K562 (cell line): Measurements from ENCODE around the gene PHETA1. TPM values are rescaled to one million over a fixed set of nuclear protein-coding genes. Genes with fewer than 3 reads are reported as not detected.

Source experiments
- ATAC-seq: fragments of 200-7000 bp; cut with Tn5 transposase; 3 replicates; pipeline ENCODE4 v1.9.1; 2020; ENCODE audit warnings: moderate library complexity
- BruUV-seq: library from RNA; stranded (reverse); fragments of 400-500 nt; replicated peaks from 2 replicates; lab custom pipeline; 2021; lab: Mats Ljungman, UMichigan
- CTCF ChIA-PET: fragments of 300-600 bp; formaldehyde crosslinking; extraction: SDS; loops from one replicate; lab custom pipeline; 2021; ENCODE audit warnings: low intra/inter-chr PET ratio; lab: Yijun Ruan, JAX
- POLR2A ChIA-PET: fragments of 300-600, 350-650 bp; sonication (Branson Sonifier 250); formaldehyde crosslinking; extraction: SDS; loops from one replicate; lab custom pipeline; 2021; ENCODE audit warnings: antibody characterized with exemption, inconsistent platforms; lab: Yijun Ruan, JAX
- DNase-seq, 4 experiments: peaks; one replicate each; pipeline versions ENCODE4 v3.0.0 to v3.0.0-alpha.2; 2011 to 2018; ENCODE audit warnings: low spot score in 3 of 4, mixed read lengths in 3 of 4; ENCODE audit errors: extremely low read depth in 1 of 4
- FAIRE-seq: peaks from 2 replicates; lab custom pipeline; 2011; peaks lifted over from hg19 to GRCh38; lab: Jason Lieb, UNC
- H2AFZ ChIP-seq: 2 replicates; pipeline ENCODE4 v1.6.0; 2011; ENCODE audit warnings: low read depth, low read length, control low read depth, inconsistent platforms
- H3K27ac ChIP-seq: fragments of 200-600 bp; 3 replicates; pipeline ENCODE4 v1.8.0; 2011; ENCODE audit warnings: low read depth, mild to moderate bottlenecking, control low read depth, inconsistent platforms, low read length, moderate library complexity, mixed read lengths; ENCODE audit errors: extremely low read depth
- H3K27me3 ChIP-seq, 2 experiments: fragments of 300-600 bp in 1 of 2; 2 replicates in 1 of 2; 3 replicates in 1 of 2; pipeline versions ENCODE4 v1.6.0 to v1.8.0; 2011; ENCODE audit warnings: inconsistent platforms in 2 of 2, low read length in 2 of 2, mild to moderate bottlenecking in 1 of 2, mixed read lengths in 1 of 2, moderate library complexity in 1 of 2; ENCODE audit not compliant: control insufficient read depth in 2 of 2, insufficient read depth in 2 of 2
- H3K36me3 ChIP-seq: fragments of 300-600 bp; 3 replicates; pipeline ENCODE4 v1.8.0; 2011; ENCODE audit warnings: mild to moderate bottlenecking, low read length, inconsistent platforms; ENCODE audit not compliant: control insufficient read depth, insufficient read depth
- H3K4me1 ChIP-seq, 2 experiments: fragments of 200-600 bp in 1 of 2; replicated peaks in 1 of 2; 2 replicates in 1 of 2; 3 replicates in 1 of 2; pipeline versions ENCODE4 v1.5.1 to v1.8.0; 2011; ENCODE audit warnings: inconsistent platforms in 2 of 2, low read length in 2 of 2, mild to moderate bottlenecking in 1 of 2, mixed read lengths in 1 of 2, moderate library complexity in 1 of 2; ENCODE audit not compliant: control insufficient read depth in 2 of 2, insufficient read depth in 2 of 2
- H3K4me2 ChIP-seq: 2 replicates; pipeline ENCODE4 v1.6.1; 2011; ENCODE audit warnings: low read length, control low read depth, inconsistent platforms, mixed read lengths; ENCODE audit not compliant: insufficient read depth
- H3K4me3 ChIP-seq: fragments of 200-600 bp; sonication (generic), shearing (Covaris generic); 2 replicates; pipeline ENCODE4 v1.5.1; 2016; ENCODE audit warnings: control low read depth, inconsistent platforms
- H3K79me2 ChIP-seq: fragments of 200-600 bp; 3 replicates; pipeline ENCODE4 v1.8.0; 2011; ENCODE audit warnings: low read length, inconsistent platforms; ENCODE audit not compliant: control insufficient read depth, insufficient read depth
- H3K9ac ChIP-seq, 2 experiments: 2 replicates each; pipeline versions ENCODE4 v1.6.0 to v1.6.1; 2011; ENCODE audit warnings: low read depth in 2 of 2, low read length in 2 of 2, control low read depth in 1 of 2, inconsistent platforms in 1 of 2, mild to moderate bottlenecking in 1 of 2, mixed read lengths in 1 of 2; ENCODE audit not compliant: insufficient read depth in 1 of 2
- H3K9me1 ChIP-seq: one replicate; pipeline ENCODE4 v1.6.0; 2011; ENCODE audit warnings: inconsistent platforms, mild to moderate bottlenecking, low read length, moderate library complexity; ENCODE audit not compliant: control insufficient read depth, insufficient read depth
- H3K9me3 ChIP-seq: replicated peaks from 2 replicates; pipeline ENCODE4 v1.5.1; 2011; ENCODE audit warnings: low read depth, low read length, inconsistent platforms; ENCODE audit not compliant: control insufficient read depth, insufficient read depth
- H4K20me1 ChIP-seq: replicated peaks from 2 replicates; pipeline ENCODE4 v1.6.1; 2011; ENCODE audit warnings: low read length, inconsistent platforms, mixed read lengths; ENCODE audit not compliant: control insufficient read depth, insufficient read depth
- BCOR ChIP-seq: fragments of 450-650 bp; IDR thresholded peaks from 2 replicates; pipeline ENCODE4 v1.6.1; 2016
- BHLHE40 ChIP-seq: IDR thresholded peaks from 2 replicates; pipeline ENCODE4 v1.6.1; 2011; ENCODE audit warnings: low read length, improper control_type of control experiment
- CHD2 ChIP-seq: IDR thresholded peaks from 2 replicates; pipeline ENCODE4 v1.6.1; 2011; ENCODE audit warnings: low read depth, low read length
- CHD4 ChIP-seq: fragments of 200-600 bp; sonication (generic); IDR thresholded peaks from 3 replicates; pipeline ENCODE4 v1.6.1; 2012; ENCODE audit warnings: low read depth, mild to moderate bottlenecking, mixed read lengths, low read length, inconsistent platforms; ENCODE audit not compliant: insufficient read depth, insufficient replicate concordance, poor library complexity, severe bottlenecking
- ELF1 ChIP-seq: fragments of 200-800 bp; sonication (Bioruptor generic); IDR thresholded peaks from 2 replicates; pipeline ENCODE4 v1.6.1; 2016; ENCODE audit warnings: missing genetic modification characterization, missing compliant biosample characterization
- EWSR1 ChIP-seq: fragments of 450-650 bp; IDR thresholded peaks from 2 replicates; pipeline ENCODE4 v1.6.1; 2018; ENCODE audit warnings: borderline replicate concordance, mild to moderate bottlenecking, low read depth, moderate library complexity; ENCODE audit not compliant: partially characterized antibody
- FOXJ2 ChIP-seq: fragments of 200-800 bp; sonication (Bioruptor generic); IDR thresholded peaks from 2 replicates; pipeline ENCODE4 v1.6.1; 2016; ENCODE audit warnings: missing genetic modification characterization, missing compliant biosample characterization
- FOXK2 ChIP-seq, 2 experiments: fragments of 450-650 bp; IDR thresholded peaks in 1 of 2; conservative IDR thresholded peaks in 1 of 2; 2 replicates each; pipeline ENCODE4 v1.6.1; 2016; ENCODE audit warnings: low read depth in 2 of 2, mild to moderate bottlenecking in 1 of 2
- HDAC1 ChIP-seq, 2 experiments: fragments of 450-650 bp; IDR thresholded peaks; 2 replicates each; pipeline ENCODE4 v1.6.1; 2016 to 2017; ENCODE audit warnings: inconsistent platforms in 1 of 2, mild to moderate bottlenecking in 1 of 2, moderate library complexity in 1 of 2
- KDM1A ChIP-seq, 2 experiments: fragments of 450-650 bp; IDR thresholded peaks; 2 replicates each; pipeline ENCODE4 v1.6.1; 2016; ENCODE audit warnings: mild to moderate bottlenecking in 2 of 2
- RBM25 ChIP-seq: fragments of 200-400 bp; formaldehyde crosslinking; IDR thresholded peaks from 2 replicates; pipeline ENCODE4 v1.6.1; 2018; ENCODE audit warnings: low read length, low read depth, moderate library complexity; ENCODE audit not compliant: severe bottlenecking
- RCOR1 ChIP-seq, 2 experiments: IDR thresholded peaks; 2 replicates each; pipeline ENCODE4 v1.6.1; 2012; ENCODE audit warnings: low read depth in 2 of 2, low read length in 2 of 2, borderline replicate concordance in 1 of 2, improper control_type of control experiment in 1 of 2
- TAF15 ChIP-seq: fragments of 200-400 bp; formaldehyde crosslinking; IDR thresholded peaks from 2 replicates; pipeline ENCODE4 v1.6.1; 2017; ENCODE audit warnings: mild to moderate bottlenecking, low read depth, low read length, moderate library complexity
- ZNF282 ChIP-seq: sonication (generic); formaldehyde crosslinking; IDR thresholded peaks from 2 replicates; pipeline ENCODE4 v1.8.1; 2023; ENCODE audit warnings: missing genetic modification reagents
- ZNF384 ChIP-seq: IDR thresholded peaks from 2 replicates; pipeline ENCODE4 v1.6.1; 2012; ENCODE audit warnings: low read depth, low read length, improper control_type of control experiment
- ZNF778 ChIP-seq: fragments of 450-650 bp; formaldehyde crosslinking; IDR thresholded peaks from 2 replicates; pipeline ENCODE4 v1.4.0; 2020; ENCODE audit warnings: mild to moderate bottlenecking, moderate library complexity
- WGBS: fragments of 100-300 bp; shearing (Covaris generic); methylation state at CpG from one replicate; pipeline ENCODE4 v1.1.6; 2016; ENCODE audit warnings: low coverage, mixed read lengths; ENCODE audit not compliant: insufficient coverage; ENCODE audit errors: missing lambda C conversion rate; 5-methylcytosine and 5-hydroxymethylcytosine counted together
- in situ Hi-C: fragments of 300-500 bp; cut with MboI; formaldehyde crosslinking; loops from 4 replicates; pipeline ENCODE4 v1.15.0; 2018; ENCODE audit warnings: inconsistent platforms, mixed read lengths
- intact Hi-C: fragments of 100-400 bp; cut with micrococcal nuclease; formaldehyde crosslinking; loops from 2 replicates; pipeline ENCODE4 v1.14.2; 2022
- polyA plus RNA-seq, 8 experiments: library from polyadenylated mRNA; depleted of rRNA in 4 of 8; stranded (reverse) in 5 of 8; unstranded in 3 of 8; fragments of >200 nt; fragmentation: Nextera tagmentation in 2 of 8; fragmentation: Illumina TruSeq in 1 of 8; extraction: Ambion mirVana in 2 of 8; extraction: Trizol in 1 of 8; gene quantifications; 2 replicates each; pipeline versions ENCODE4 v1.2.1 to v1.2.3, GENCODE V29; 2011 to 2014; ENCODE audit warnings: inconsistent platforms in 1 of 8, missing spikeins in 1 of 8
- total RNA-seq, 7 experiments: library from RNA; depleted of rRNA in 6 of 7; stranded (reverse); fragments of >200 nt in 6 of 7; fragmentation: Illumina TruSeq in 2 of 7; extraction: Trizol in 2 of 7; gene quantifications; 2 replicates each; pipeline versions ENCODE4 v1.2.1 to v1.2.3, GENCODE V29; 2011 to 2021; ENCODE audit warnings: low replicate concordance in 1 of 7
- TF ChIP-seq, protein P1 (sequence below): fragments of 450-650 bp; formaldehyde crosslinking; IDR thresholded peaks from 2 replicates; pipeline ENCODE4 v1.4.0; 2022; ENCODE audit warnings: missing genetic modification characterization

Gene PHETA1
- total and polyA plus RNA-seq, 9 of the 15 experiments (the other 6 are each of a cell fraction or from before 2014, with no cell fraction given): 0.03 to 12.4 (median 3.0) TPM

- Histone ChIP-seq H3K9ac (peak overlapping the region in 1 of 2 experiments; percentile 18; a peak in 1 of 4 replicates), H3K36me3 (no peaks in the 10 kb centered on the region), H3K27me3 (no peaks in the 10 kb centered on the region; a peak in 1 of 5 replicates), H3K4me1 (peaks cover 36 to 43% of the 10 kb centered on the region in 2 experiments; a peak in 4 of 5 replicates), H2AFZ (no peak overlapping the region), H4K20me1 (no peaks in the 10 kb centered on the region), H3K9me1 (no peaks in the 10 kb centered on the region), H3K4me2 (no peak overlapping the region), H3K79me2 (peaks cover 5% of the 10 kb centered on the region), H3K9me3 (no peaks in the 10 kb centered on the region), H3K27ac (no peak overlapping the region), H3K4me3 (no peak overlapping the region)
- no peak for ATAC-seq
- BruUV-seq: no TSS peak
- no peak for FAIRE-seq
- ChIA-PET POLR2A (interaction anchor here (0.6 kb wide), 1 partner anchor 18 kb away, joined by 5 read pairs; no protein-coding TSS in a partner anchor), CTCF (no interaction called here)
- in situ Hi-C loops: no loop called here
- WGBS: 77% methylated on average over 5 of the region's 6 CpGs
- TF ChIP-seq ZNF778 (no peak), RCOR1 (IDR thresholded peaks at IDR 0.05; ENCODE audit: borderline replicate concordance in 1 of 2, low read depth in 2 of 2, low read length in 2 of 2) (peak in 1 of 2 experiments; percentile 42; a peak in 1 of 4 replicates), FOXK2 (conservative IDR thresholded peaks at IDR 0.05 in 1 of 2, IDR thresholded peaks at IDR 0.05 in 1 of 2; ENCODE audit: low read depth in 2 of 2) (peak in 1 of 2 experiments; percentile 53; a peak in 1 of 4 replicates), ELF1 (tag) (0 out of 2 replicates have a peak, but pooled peaks have one; percentile 12), TAF15 (no peak), KDM1A (IDR thresholded peaks at IDR 0.05) (peak; percentile 33 to 40; a peak in 2 of 4 replicates), BCOR (peak; percentile 71), RBM25 (peak; percentile 91), HDAC1 (IDR thresholded peaks at IDR 0.05) (no peak), EWSR1 (no peak), ZNF384 (0 out of 2 replicates have a peak, but pooled peaks have one; percentile 59), ZNF282 (CRISPR knock-in tag) (0 out of 2 replicates have a peak, but pooled peaks have one; percentile 82), CHD4 (peak; percentile 49), FOXJ2 (tag) (peak; percentile 59), CHD2 (peak; percentile 48; the same call in 1 of the 2 replicates), BHLHE40 (peak; percentile 31; the same call in 1 of the 2 replicates)
- TF ChIP-seq, protein P1, sequence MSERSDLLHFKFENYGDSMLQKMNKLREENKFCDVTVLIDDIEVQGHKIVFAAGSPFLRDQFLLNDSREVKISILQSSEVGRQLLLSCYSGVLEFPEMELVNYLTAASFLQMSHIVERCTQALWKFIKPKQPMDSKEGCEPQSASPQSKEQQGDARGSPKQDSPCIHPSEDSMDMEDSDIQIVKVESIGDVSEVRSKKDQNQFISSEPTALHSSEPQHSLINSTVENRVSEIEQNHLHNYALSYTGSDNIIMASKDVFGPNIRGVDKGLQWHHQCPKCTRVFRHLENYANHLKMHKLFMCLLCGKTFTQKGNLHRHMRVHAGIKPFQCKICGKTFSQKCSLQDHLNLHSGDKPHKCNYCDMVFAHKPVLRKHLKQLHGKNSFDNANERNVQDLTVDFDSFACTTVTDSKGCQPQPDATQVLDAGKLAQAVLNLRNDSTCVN: no peak
- no peak for DNase-seq
- intact Hi-C loops: no loop called here
Observed at GRCh38 chr12:111401167-111401605, 32.3 kb upstream of the PHETA1 start.
